ENCODE data around the gene GUCA1C. TPM values are rescaled to one million over a fixed set of nuclear protein-coding genes. Genes with fewer than 3 reads are reported as not detected.

GUCA1C gene, protein sequence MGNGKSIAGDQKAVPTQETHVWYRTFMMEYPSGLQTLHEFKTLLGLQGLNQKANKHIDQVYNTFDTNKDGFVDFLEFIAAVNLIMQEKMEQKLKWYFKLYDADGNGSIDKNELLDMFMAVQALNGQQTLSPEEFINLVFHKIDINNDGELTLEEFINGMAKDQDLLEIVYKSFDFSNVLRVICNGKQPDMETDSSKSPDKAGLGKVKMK
- polyA plus RNA-seq: 10 to 100 TPM in 1 of 3 donors, under 1 TPM in 1, not detected in 1; 0.22 to 25.7 TPM

DNA sequence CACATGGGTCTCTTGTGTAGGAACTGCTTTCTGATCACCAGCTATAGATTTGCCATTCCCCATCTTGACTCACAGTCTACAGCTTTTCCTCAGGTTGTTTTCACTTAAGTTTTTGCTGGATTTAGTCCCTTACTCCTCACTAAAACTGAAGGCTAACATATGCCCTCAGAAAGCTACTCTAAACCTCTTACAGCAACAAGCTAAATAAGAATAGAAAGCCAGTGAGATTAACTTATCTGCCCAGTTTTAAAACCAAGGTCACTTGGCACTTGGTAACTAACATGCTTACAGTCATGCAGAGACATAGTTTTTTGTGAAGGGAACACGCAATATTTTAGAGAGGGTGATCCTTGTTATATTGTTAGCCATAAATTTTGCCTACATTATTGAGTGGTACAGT lies at the start of gene GUCA1C:
Gene GUCA1C (minus strand): TSS at position 180 of the 400 bp plus-strand sequence. CDS start 117 bp downstream, at position 63.
- WGBS, 3 donors: 37 to 93% (median 83%) methylated on average over 1 of the region's 1 CpG
- no peak within 1 kb of the TSS for H3K27ac ChIP-seq (ENCODE audit: low read depth, low read length)

DNA sequence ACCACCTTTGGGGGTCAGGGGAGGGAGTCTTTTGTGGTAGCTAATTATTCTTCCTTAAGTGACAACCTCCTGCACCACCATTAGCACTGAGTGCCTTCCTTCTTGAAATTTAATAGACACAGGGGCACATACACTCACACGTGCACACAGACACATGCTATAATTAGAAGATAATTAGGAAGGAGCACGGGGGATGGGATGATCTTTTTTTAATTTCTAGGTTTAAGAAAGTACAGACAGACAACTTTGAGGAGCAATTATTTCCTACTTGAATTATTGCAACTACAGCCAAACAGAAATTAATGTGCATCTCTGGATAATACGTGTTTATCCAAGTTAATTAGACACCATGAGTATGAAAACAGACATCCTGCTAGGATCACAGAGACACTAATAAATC lies 44.8 kb upstream of the GUCA1C start:
- WGBS, 3 donors: 48 to 63% (median 55%) methylated on average over 3 of the region's 3 CpGs

DNA sequence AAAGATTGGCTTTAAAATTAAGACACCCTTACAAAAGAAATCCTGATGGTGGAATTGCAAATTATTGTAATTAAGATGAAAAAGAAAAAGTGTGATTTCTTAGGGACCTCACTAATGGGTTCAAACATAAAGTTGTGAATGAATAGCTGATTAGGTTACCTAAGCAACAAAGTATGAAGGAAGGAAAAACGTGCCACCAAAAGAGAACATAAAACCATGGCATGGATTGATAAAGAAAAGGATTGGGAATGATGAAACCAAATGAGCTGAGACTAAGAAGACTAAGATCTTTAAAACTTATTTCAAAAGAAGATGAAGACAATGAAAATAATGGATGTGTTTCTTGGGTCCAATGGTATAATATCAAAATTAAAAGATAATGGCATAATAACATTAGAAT lies 32.2 kb upstream of the GUCA1C start:
- 0 to 5% (median 3%) methylated on average over 1 of the region's 1 CpG for WGBS, 3 donors
- H3K27ac ChIP-seq (ENCODE audit: low read depth, low read length): no peak overlapping the region

More for the DNA sequence above, 44.8 kb upstream of the GUCA1C start:
- H3K27ac ChIP-seq (ENCODE audit: low read depth, low read length): no peak overlapping the region

DNA sequence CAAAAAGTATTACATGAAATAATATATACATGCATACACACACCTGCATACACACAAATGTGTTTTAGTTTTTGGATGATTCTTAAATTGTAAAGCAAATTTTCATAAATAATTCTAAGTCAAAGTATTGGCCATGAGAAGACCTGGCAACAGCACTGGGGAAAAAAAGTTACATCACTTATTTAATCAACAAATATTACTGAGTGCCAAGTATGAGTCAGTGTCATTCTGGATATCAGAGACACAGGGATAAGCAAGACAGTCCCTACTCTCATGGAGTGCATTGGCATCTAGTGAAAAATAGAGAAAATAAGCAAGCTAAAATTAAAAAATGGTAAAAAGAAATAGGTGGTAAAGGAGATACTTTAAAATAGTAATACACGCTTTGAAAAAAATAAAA lies 29.4 kb upstream of the GUCA1C start:
- 92 to 100% (median 95%) methylated on average over 1 of the region's 1 CpG for WGBS, 3 donors
- H3K27ac ChIP-seq (ENCODE audit: low read depth, low read length): no peak overlapping the region

DNA sequence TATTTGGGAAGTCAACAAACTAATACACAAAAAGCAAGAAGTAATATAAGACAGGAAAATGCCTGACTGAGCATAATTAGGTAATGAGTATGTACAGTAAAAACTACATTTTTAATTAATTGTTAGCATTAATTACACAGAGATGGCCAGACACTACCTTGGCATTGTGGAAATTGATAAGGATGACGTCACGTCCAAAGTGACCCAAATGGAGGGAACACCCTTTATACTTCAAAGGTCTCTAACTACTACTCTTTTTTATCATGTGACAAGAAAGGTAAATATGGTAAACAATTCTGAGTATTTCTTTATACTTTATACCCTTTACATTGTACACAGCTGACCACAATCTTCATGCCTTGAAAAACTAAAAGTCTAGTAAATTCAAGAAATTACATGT lies 22.4 kb upstream of the GUCA1C start:
- WGBS, 3 donors: 36 to 85% (median 68%) methylated on average over 2 of the region's 2 CpGs
- no peak overlapping the region for H3K27ac ChIP-seq (ENCODE audit: low read depth, low read length)

DNA sequence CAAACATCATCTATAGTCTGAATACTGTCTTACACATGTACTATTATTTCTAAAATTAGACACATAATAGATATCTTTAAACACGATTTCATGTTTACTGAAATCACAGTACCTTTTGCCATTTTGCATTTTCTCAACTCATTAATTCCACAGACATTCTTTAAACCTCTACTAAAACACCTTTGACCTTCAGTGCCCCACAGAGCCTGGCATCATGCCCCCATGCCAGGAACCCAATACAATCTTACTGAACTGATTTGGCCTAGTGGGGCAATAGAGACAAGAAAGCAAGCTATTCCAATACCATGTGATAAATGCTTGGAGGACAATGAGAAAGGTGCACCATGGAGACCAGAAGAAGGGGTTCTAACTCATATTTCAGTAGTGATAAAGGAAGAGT lies 19.3 kb upstream of the GUCA1C start:
- 34 to 81% (median 77%) methylated on average over 1 of the region's 1 CpG for WGBS, 3 donors
- no peak overlapping the region for H3K27ac ChIP-seq (ENCODE audit: low read depth, low read length)

DNA sequence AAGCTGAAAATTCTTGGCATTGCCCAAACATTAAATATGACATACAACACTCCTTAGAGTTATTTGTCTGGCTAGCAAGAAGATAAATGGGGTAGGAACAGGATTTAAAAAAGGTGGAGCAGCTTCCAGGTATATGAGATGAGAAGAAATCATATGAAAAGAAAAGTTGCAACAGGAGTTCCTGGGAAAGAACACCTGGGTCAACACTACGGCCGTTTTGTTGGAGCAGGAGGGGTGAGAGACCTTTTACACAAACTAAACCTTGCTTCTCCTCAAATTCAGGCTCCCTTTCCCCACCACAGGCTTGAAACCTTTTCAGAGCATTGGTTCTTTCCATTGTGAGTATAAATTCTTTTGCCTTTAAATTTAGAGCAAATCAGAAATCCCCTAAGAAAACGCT lies 18.8 kb upstream of the GUCA1C start:
- 39 to 84% (median 76%) methylated on average over 3 of the region's 3 CpGs for WGBS, 3 donors
- no peak overlapping the region for H3K27ac ChIP-seq (ENCODE audit: low read depth, low read length)

DNA sequence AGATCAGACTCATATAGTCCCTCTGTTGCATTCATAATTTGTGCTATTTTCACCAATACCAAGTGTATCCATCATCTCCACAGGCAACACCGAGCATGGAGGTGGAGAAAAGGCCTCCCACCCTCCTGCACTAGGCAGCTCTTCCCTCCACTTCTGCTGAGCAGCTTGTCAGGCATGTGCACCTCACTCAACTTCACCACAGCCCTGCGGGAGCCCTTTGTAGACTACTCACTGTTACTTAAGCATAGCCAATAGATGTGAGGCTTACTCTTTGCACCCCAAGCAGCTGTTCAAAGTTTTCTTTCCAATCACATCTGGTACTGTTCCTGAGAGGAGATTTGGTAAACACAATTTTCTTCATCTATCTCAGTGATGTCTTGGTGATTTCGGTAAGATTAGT lies 16.9 kb upstream of the GUCA1C start:
- 33 to 59% (median 55%) methylated on average over 3 of the region's 3 CpGs for WGBS, 3 donors
- H3K27ac ChIP-seq (ENCODE audit: low read depth, low read length): no peak overlapping the region

DNA sequence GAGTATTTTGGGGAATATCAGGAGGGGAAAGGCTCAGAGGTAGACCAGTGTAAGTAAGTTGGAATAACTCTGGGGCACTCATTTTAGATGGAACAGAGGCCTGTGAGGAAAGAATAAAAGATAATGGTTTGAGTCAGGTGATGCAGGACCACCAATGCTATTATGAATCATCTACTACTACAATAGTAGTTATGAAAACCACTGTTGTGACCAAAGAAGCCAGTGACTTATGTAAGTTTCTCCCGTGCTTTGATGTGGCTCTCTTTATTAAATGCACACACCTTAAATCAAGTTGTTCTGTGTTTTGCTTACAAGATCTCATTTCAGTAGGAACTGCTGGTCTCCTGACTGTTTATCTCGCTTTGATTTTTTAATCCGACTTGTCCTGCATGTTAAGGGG lies 13.1 kb upstream of the GUCA1C start:
- WGBS, 3 donors: 86 to 88% (median 87%) methylated on average over 3 of the region's 3 CpGs
- H3K27ac ChIP-seq (ENCODE audit: low read depth, low read length): no peak overlapping the region

DNA sequence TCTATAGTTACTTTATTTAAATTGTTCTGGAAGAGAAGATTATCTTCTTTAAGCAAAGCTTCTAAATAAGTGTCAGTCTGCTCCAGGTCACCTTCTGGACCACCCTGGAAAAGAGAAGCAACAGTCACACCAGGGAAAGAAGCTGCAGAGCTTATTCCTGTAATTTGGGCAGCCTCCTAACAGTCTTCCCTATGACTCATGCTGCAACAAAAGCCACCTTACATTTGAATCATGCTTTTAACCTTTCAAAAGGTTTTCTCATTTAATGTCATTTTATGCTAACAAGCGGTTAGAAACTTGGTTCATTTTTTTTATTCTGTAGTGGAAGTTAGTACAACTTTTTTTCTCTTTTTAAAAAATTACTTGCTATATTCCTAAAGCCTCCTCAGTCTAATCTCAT lies 5.3 kb upstream of the GUCA1C start:
- no peak overlapping the region for H3K27ac ChIP-seq (ENCODE audit: low read depth, low read length)
- WGBS, 3 donors: 81 to 91% (median 81%) methylated on average over 1 of the region's 1 CpG

DNA sequence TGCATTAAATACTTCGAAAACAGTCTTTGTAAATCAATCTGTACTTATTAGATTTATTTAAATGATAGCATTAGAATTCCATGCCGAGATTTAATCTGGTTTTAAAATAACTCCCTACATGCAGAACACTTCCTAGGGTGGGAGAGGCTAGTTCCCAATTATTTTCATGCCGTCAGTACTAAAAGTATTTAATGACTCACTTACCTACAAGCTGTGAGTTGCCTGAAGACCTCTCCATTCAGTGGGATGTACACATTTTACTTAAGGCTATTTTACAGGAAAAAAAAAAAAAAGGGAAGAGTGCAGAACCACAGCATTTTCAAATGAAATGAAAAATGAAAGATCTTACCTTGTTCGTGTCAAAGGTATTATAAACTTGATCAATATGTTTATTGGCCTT lies 469 bp downstream of the GUCA1C start:
- 33 to 75% (median 74%) methylated on average over 4 of the region's 4 CpGs for WGBS, 3 donors
- H3K27ac ChIP-seq (ENCODE audit: low read depth, low read length): no peak overlapping the region

DNA sequence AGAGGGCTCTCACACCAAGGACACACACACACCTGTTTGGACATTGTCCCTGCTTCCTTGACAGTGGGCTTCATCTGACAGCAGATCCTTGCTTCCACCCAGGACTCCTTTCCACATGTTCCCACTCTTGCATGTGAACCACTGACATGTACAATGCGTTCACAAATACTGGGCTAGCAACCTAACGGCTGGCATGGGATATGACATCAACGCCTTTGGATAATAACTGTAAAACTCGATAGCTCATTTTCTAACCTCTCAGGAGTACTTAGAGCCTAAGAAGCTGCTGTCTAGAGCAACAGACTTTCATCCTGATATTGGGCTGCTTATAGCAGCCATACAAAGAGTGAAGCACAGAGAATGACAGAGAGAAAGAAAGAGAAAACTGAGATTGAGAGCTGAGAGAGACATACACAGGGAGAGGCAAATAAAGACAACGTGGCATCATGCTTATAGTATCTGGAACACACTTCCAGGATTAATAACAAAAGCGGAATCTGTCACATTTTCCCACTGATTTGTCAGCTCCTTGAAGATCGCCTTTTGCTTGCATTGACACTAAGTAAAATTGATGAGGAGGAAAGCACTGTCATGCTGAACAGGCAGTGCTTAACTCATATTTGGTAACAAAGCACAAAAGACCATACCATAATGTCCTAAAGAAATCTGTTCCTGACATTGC lies 1.7 kb downstream of the GUCA1C start:
- H3K27ac ChIP-seq (ENCODE audit: low read depth, low read length): no peak overlapping the region
- 37 to 80% (median 77%) methylated on average over 7 of the region's 7 CpGs for WGBS, 3 donors

DNA sequence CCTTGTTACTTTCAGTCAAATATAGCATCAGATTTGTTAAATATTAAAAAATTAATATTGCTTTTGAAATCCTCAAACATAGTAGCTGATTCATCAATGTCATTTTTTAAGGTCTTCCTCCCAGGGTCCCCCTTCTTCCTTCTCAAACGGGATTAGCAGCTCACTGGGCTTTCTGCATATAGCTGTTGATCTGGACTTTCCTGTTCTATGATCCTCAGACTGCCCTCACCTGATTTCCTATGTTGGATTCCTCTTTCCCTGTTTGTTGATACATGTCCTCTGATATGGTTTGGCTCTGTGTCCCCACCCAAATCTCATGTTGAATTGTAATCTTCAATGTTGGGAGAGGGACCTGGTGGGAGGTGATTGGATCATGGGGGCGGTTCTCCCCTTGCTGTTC lies 5.8 kb downstream of the GUCA1C start:
- WGBS, 3 donors: 70 to 77% (median 76%) methylated on average over 2 of the region's 2 CpGs

DNA sequence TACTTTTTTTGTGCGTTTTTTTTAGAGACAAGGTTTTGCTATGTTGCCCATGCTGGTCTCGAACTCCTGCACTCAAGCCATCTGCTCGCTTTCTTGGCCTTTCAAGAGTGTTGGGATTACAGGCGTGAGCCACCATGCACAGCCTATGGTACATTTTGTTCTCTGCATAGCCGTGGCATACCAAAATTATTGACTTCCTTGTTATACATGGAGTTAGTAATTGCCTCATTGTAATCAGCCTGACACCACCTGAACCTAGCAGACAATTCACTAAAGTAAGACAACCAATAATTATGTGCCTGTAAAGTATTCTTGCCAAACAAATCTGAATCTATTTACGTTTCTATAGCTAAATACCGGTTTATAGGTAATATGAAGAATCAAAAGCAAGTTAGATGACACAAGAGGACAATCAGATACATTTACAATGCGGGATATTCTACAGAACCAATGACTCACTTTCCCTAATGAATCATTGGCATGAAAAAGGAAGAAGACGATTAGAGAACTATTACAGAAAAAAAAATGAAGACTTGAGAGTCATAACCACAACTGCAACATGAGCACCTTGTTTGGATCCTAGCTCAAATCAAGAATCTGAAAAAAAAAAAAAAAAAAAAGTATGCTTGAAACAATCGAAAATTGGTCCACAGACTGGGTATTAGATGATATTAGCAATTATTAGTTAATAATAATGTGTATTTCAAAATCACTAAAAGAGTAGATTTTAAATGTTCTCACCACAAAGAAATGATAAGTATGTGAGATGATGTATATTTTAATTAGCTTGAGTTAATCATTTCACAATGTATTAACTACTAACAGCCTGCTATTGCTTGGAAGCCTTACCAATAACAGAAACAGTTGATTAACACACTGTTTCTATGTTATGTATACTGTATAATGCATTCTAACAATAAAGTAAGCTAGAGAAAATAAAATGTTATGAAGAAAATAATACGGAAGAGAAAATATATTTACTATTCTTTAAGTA lies 7.1 kb downstream of the GUCA1C start:
- no peak overlapping the region for H3K27ac ChIP-seq (ENCODE audit: low read depth, low read length)
- WGBS, 3 donors: 82 to 86% (median 82%) methylated on average over 11 of the region's 11 CpGs

More for the DNA sequence above, 5.8 kb downstream of the GUCA1C start:
- H3K27ac ChIP-seq (ENCODE audit: low read depth, low read length): no peak overlapping the region

DNA sequence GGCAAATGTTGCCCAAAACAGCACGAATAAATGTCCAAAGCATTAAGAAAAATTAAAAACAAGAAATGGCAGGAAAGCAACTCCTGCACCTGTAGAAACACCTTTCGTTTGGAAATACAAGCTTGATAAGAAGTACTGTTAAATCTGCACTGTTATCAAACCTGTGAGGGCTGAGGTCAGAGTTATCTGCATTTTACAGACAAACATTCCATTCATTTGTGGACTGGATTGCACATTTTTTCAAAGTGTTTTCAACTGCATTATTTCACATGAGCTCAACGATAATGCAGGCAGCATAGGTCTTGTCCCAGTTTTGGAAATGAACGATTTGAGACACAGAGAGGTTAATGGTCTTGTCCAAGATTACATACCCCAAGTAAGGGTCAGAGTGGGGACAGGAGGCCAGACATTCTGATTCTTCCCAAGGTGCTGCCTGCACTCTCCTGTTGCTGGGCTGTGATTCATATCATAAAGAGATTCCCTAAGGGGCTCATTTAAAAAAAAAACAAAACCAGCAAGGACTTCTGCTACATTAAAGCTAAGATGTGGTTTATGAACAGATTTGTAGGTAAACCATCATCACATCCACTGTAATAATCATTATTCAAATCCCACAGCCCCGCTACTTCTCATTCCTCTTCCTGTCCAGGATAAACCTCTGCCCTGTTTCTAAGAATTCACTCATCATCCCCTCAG lies 13.0 kb downstream of the GUCA1C start:
- 26 to 52% (median 46%) methylated on average over 5 of the region's 5 CpGs for WGBS, 3 donors
- H3K27ac ChIP-seq (ENCODE audit: low read depth, low read length): no peak overlapping the region

DNA sequence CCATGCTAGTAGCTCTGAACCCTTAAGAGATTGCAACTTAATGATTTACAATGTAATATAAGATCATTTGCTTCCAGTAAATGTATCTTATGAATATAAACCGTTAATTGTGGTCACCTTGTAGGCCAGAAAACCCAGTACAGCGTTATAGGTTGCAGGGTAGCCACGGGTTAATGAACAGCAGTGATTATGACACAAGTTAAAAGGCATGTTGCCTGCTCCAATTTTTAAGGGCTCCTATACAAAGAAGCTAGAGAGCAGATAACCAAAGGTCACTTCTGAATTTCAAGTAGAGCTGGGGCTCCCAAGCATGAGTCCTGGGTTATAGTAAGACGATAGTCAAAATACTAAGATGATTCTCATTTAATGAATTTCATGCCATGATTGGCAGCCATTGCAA lies 13.5 kb downstream of the GUCA1C start:
- WGBS, 3 donors: 29 to 75% (median 71%) methylated on average over 4 of the region's 4 CpGs
- no peak overlapping the region for H3K27ac ChIP-seq (ENCODE audit: low read depth, low read length)

DNA sequence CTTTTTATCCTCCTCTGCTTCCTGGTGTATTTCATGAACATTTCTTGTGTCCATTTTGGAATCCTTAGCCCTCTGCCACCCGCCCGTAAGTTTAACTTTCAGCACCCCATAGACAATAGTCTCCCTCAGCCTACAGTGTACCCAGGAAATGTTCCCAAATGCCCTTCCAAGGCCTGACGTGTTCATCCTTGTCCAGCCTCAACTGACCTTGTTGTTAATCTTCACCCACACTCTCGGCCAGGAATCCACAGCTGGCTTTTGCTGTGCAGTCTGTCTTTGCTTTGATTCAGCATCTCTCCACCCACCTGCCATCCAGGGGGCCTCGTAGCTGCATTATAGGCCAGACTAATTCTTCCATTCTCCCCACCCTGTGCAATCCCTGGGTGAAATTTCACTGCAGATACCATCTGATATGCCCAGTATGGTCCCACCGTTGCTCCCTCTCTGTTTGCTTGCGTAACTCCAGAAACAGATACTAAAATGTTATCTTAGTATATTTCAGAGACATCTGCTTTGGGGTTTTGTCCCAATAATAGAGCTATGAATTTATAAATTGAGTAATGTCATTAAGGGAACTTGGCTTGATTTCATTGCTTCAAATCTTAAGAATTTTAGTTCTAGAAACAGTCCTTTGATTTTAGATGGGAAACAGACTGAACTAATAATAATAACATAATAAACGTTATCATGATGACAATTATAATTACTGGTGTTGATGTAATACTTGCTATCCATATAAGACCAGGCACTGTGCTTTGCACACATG lies 16.6 kb downstream of the GUCA1C start:
- H3K27ac ChIP-seq (ENCODE audit: low read depth, low read length): no peak overlapping the region
- 70 to 80% (median 72%) methylated on average over 8 of the region's 8 CpGs for WGBS, 3 donors

DNA sequence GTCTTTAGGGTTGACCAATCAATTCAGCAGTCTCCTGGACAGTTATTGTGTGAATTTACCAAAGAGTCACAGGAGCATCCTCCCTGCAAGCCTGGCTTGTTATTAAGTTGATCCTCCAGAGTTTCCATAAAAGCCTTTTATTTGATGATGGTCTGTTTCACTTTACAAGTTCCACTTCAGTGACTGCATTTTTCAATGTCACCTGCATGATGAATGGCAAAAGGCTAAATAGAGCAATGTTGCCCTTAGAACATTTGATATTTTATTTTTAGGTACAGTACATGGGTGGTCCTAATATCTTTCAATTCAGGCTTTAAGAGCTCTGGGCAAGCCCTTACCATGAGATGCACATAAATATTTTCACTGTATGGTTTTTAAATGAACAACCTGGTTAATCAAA lies 22.6 kb downstream of the GUCA1C start:
- H3K27ac ChIP-seq (ENCODE audit: low read depth, low read length): no peak overlapping the region

All from adipose tissue (tissue), 3 donors.